Activated CD4-positive, alpha-beta T cell treated with anti-CD3 and anti-CD28 coated beads, Interleukin-2, amount 50 U/mL, for 48 hours (primary cell): ENCODE measurements around the gene CBFA2T2.
"Not testable (repeated sequence)": the region's sequence is repeated elsewhere in the genome, so short reads cannot be mapped to it uniquely, and the experiment has no call there.

ENCODE experiments used
- DNase-seq, 2 experiments: peaks; one replicate each; pipeline ENCODE4 v3.0.0-alpha.2; 2020

The CBFA2T2 gene

GRCh38 chr20:33685328-33686099 is 195.6 kb downstream of the CBFA2T2 start:
- DNase-seq, result peak; percentile 75 to 79

GRCh38 chr20:33686100-33686983 is 196.4 kb downstream of the CBFA2T2 start, which contains the start of gene E2F1:
Gene E2F1 (minus strand): TSS chr20:33686385. CDS start chr20:33686264, 121 bp downstream.
- peak; percentile 97 for DNase-seq

GRCh38 chr20:33686984-33687366 is 197.1 kb downstream of the CBFA2T2 start:
- no peak for DNase-seq

- DNase-seq, result no peak
Observed at GRCh38 chr20:33687370-33687915, 197.5 kb downstream of the CBFA2T2 start.

- DNase-seq, result no peak
Observed at GRCh38 chr20:33687993-33688937, 198.4 kb downstream of the CBFA2T2 start.

- no peak for DNase-seq
Observed at GRCh38 chr20:33688938-33689424, 199.1 kb downstream of the CBFA2T2 start.

- DNase-seq, result no peak
Observed at GRCh38 chr20:33689493-33689892, 199.6 kb downstream of the CBFA2T2 start.

- peak; percentile 51 to 54 for DNase-seq
Observed at GRCh38 chr20:33689973-33690372, 200.1 kb downstream of the CBFA2T2 start.

GRCh38 chr20:33693289-33693688 is 203.4 kb downstream of the CBFA2T2 start:
- no peak for DNase-seq

GRCh38 chr20:33693741-33694638 is 204.1 kb downstream of the CBFA2T2 start:
- no peak for DNase-seq

GRCh38 chr20:33694639-33695012 is 204.7 kb downstream of the CBFA2T2 start:
- DNase-seq, result no peak

- DNase-seq, result no peak
Observed at GRCh38 chr20:33696448-33696847, 206.6 kb downstream of the CBFA2T2 start.

GRCh38 chr20:33697129-33697528 is 207.2 kb downstream of the CBFA2T2 start:
- no peak for DNase-seq

GRCh38 chr20:33698966-33699365 is 209.1 kb downstream of the CBFA2T2 start:
- not testable (repeated sequence) for DNase-seq
